ENCODE data around the gene WWOX. TPM values are rescaled to one million over a fixed set of nuclear protein-coding genes. Genes with fewer than 3 reads are reported as not detected.

WWOX gene
- total and polyA plus RNA-seq, 2 experiments from 2014 or later, result 17.0 to 39.8 TPM

GRCh38 chr16:78900966-78901365 is 801.5 kb downstream of the WWOX start:
- H3K27me3 ChIP-seq, result no peaks in the 10 kb centered on the region
- no peak overlapping the region for H3K27ac ChIP-seq
- H4K20me1 ChIP-seq (ENCODE audit: insufficient read depth, poor library complexity, severe bottlenecking), result no peaks in the 10 kb centered on the region
- TF ChIP-seq EZH2 (IDR thresholded peaks at IDR 0.05; ENCODE audit: borderline replicate concordance), result no peak
- TF ChIP-seq CTCF (IDR thresholded peaks at IDR 0.05; ENCODE audit: poor library complexity), result no peak
- no peak for TF ChIP-seq EZH2phosphoT487 (IDR thresholded peaks at IDR 0.05; ENCODE audit: low read depth, severe bottlenecking, unreplicated experiment)
- H3K36me3 ChIP-seq (replicated peaks; ENCODE audit: insufficient read depth, low read depth), result no peaks in the 10 kb centered on the region
- no peak for DNase-seq (ENCODE audit: low spot score)
- H3K9me2 ChIP-seq (replicated peaks; ENCODE audit: insufficient read depth), result no peaks in the 10 kb centered on the region
- no peaks in the 10 kb centered on the region for H3K9me3 ChIP-seq (ENCODE audit: low read depth)
- no peaks in the 10 kb centered on the region for H3K79me2 ChIP-seq
- no peak overlapping the region for H3K4me3 ChIP-seq
- H3K4me2 ChIP-seq, result no peak overlapping the region
- no peaks in the 10 kb centered on the region for H3K4me1 ChIP-seq (ENCODE audit: insufficient read depth)
- 91% methylated on average over 4 of the region's 4 CpGs for WGBS (ENCODE audit: low lambda C conversion rate, missing lambda C conversion rate)
- no peak overlapping the region for H2AFZ ChIP-seq

DNA sequence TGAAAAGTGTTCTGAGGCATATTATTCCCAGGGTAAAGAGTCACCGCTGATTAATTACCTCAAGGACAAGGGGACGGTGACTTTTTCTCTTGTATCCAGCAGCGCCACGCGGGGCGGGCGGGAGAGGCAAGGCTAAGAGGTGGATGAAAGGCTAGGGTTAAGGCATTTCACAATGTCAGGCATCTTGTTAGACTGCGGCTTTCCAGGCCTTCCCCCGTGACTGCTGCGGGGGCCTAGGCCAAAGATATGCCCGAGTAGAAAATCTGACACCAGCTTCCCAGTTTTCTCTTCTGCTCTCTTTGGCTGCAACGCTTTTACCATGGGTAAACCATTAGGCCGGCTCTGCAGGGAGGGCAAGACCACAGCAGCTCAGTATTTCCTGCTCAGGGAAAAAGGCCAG is 802.9 kb downstream of the WWOX start:
- H3K27ac ChIP-seq, result no peak overlapping the region
- 92% methylated on average over 13 of the region's 13 CpGs for WGBS (ENCODE audit: low lambda C conversion rate, missing lambda C conversion rate)
- H3K9me3 ChIP-seq (ENCODE audit: low read depth), result no peaks in the 10 kb centered on the region
- DNase-seq (ENCODE audit: low spot score), result no peak
- no peak for TF ChIP-seq CTCF (IDR thresholded peaks at IDR 0.05; ENCODE audit: poor library complexity)
- no peak for TF ChIP-seq EZH2phosphoT487 (IDR thresholded peaks at IDR 0.05; ENCODE audit: low read depth, severe bottlenecking, unreplicated experiment)
- no peak for TF ChIP-seq EZH2 (IDR thresholded peaks at IDR 0.05; ENCODE audit: borderline replicate concordance)
- H3K4me1 ChIP-seq (ENCODE audit: insufficient read depth), result no peaks in the 10 kb centered on the region
- H3K4me2 ChIP-seq, result no peak overlapping the region
- no peak overlapping the region for H3K4me3 ChIP-seq
- H4K20me1 ChIP-seq (ENCODE audit: insufficient read depth, poor library complexity, severe bottlenecking), result no peaks in the 10 kb centered on the region
- no peaks in the 10 kb centered on the region for H3K79me2 ChIP-seq
- no peaks in the 10 kb centered on the region for H3K36me3 ChIP-seq (replicated peaks; ENCODE audit: insufficient read depth, low read depth)
- no peaks in the 10 kb centered on the region for H3K9me2 ChIP-seq (replicated peaks; ENCODE audit: insufficient read depth)
- H2AFZ ChIP-seq, result no peak overlapping the region
- H3K27me3 ChIP-seq, result no peaks in the 10 kb centered on the region

DNA sequence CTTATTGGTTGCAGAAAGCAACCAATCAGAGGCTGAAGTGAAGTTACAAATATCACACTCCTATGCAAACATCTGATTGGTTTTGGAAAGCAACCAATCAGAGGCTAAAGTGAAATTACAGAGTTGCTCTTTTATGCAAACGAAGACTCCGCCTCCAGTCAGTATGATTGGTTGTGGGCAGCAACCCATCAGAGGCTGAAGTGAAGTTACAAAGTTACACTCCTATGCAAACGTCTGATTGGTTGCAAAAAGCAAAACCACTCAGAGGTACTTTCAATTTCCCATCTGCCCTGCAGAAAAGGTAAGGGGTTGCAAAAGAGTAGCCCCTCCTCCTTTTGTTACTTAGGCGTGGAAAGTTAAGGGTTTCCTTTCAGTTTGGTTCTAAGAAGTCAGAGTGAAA is 803.8 kb downstream of the WWOX start:
- Histone ChIP-seq H2AFZ (no peak overlapping the region), H3K4me1 (ENCODE audit: insufficient read depth) (no peaks in the 10 kb centered on the region), H3K4me3 (no peak overlapping the region), H3K4me2 (no peak overlapping the region), H3K36me3 (replicated peaks; ENCODE audit: insufficient read depth, low read depth) (no peaks in the 10 kb centered on the region), H3K9me3 (ENCODE audit: low read depth) (no peaks in the 10 kb centered on the region), H3K9me2 (replicated peaks; ENCODE audit: insufficient read depth) (no peaks in the 10 kb centered on the region), H3K27me3 (no peaks in the 10 kb centered on the region), H4K20me1 (ENCODE audit: insufficient read depth, poor library complexity, severe bottlenecking) (no peaks in the 10 kb centered on the region), H3K79me2 (no peaks in the 10 kb centered on the region), H3K27ac (no peak overlapping the region)
- no peak for TF ChIP-seq CTCF (IDR thresholded peaks at IDR 0.05; ENCODE audit: poor library complexity)
- no peak for DNase-seq (ENCODE audit: low spot score)
- 87% methylated on average over 4 of the region's 4 CpGs for WGBS (ENCODE audit: low lambda C conversion rate, missing lambda C conversion rate)

GRCh38 chr16:78903843-78904242 is 804.4 kb downstream of the WWOX start:
- Histone ChIP-seq H3K4me3 (no peak overlapping the region), H4K20me1 (ENCODE audit: insufficient read depth, poor library complexity, severe bottlenecking) (no peaks in the 10 kb centered on the region), H3K9me2 (replicated peaks; ENCODE audit: insufficient read depth) (no peaks in the 10 kb centered on the region), H3K4me1 (ENCODE audit: insufficient read depth) (no peaks in the 10 kb centered on the region), H2AFZ (no peak overlapping the region), H3K9me3 (ENCODE audit: low read depth) (no peaks in the 10 kb centered on the region), H3K27me3 (no peaks in the 10 kb centered on the region), H3K4me2 (no peak overlapping the region), H3K27ac (no peak overlapping the region), H3K36me3 (replicated peaks; ENCODE audit: insufficient read depth, low read depth) (no peaks in the 10 kb centered on the region), H3K79me2 (no peaks in the 10 kb centered on the region)
- 92% methylated on average over 4 of the region's 4 CpGs for WGBS (ENCODE audit: low lambda C conversion rate, missing lambda C conversion rate)
- TF ChIP-seq CTCF (IDR thresholded peaks at IDR 0.05; ENCODE audit: poor library complexity), result no peak
- no peak for TF ChIP-seq EZH2phosphoT487 (IDR thresholded peaks at IDR 0.05; ENCODE audit: low read depth, severe bottlenecking, unreplicated experiment)
- TF ChIP-seq EZH2 (IDR thresholded peaks at IDR 0.05; ENCODE audit: borderline replicate concordance), result no peak
- DNase-seq (ENCODE audit: low spot score), result no peak

All from hepatocyte (in vitro differentiated cells).